ENCODE results near the gene HSD17B13.
"Not testable (repeated sequence)": the region's sequence is repeated elsewhere in the genome, so short reads cannot be mapped to it uniquely, and the experiment has no call there.

HSD17B13 gene

DNA sequence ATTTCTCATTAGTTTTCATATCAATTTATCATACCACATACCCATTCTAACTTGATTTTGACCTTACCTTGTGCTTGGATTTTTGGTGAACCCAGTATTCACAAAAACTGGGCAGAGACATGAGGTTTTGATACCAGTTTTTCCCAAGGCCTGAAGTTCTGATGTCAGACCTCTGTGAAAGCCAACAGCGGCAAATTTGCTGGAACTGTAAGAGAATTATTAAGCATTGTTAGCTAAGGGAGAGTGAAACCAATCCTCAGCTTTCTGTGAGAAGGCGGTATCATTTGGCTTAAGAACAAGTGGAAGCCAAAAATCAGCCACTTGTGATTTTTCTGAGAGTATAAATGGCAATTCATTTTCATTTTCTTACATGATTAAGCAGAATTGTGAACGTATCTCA, 8.9 kb downstream of the HSD17B13 start:
- no peak for DNase-seq

DNA sequence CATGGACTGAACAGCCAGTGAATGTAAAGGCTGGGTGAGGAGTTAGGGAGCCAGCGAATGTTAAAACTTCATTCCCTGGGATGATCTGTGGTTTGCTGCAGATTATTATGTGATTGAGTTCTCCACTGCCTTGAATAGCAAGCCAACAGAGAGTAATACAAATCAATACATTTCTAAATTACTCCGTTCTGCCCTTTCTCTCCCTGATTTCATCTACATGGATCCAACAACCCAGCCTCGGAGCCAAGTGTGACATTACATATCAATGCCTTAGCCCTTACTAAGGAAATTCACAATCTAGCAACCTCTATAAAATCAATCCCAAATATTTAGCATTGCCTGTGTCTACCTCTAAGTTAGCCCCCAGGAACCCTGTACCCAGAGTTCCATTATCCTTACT, 11.0 kb downstream of the HSD17B13 start:
- no peak for DNase-seq

DNA sequence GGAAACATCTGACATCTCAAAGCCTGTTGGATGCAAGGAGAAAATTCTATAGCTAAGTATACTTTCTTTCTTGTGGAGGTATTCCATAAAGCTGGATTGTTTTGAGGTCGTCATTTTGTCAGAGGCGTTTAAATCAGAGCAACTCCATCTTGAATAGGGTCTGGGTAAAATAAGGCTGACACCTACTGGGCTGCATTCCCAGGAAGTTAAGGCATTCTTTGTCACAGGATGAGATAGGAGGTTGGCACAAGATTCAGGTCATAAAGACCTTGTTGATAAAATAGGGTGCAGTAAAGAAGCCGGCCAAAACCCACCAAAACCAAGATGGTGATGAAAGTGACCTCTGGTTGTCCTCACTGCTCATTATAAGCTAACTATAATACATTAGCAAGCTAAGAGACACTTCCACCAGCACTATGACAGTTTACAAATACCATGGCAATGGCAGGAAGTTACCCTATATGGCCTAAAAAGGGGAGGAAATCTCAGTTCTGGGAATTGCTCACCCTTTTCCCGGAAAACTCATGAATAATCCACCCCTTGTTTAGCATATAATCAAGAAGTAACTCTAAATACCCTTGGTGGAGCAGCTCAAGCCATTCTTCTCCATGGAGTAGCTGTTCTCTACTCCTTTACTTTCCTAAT, 11.9 kb downstream of the HSD17B13 start:
- DNase-seq = no peak

DNA sequence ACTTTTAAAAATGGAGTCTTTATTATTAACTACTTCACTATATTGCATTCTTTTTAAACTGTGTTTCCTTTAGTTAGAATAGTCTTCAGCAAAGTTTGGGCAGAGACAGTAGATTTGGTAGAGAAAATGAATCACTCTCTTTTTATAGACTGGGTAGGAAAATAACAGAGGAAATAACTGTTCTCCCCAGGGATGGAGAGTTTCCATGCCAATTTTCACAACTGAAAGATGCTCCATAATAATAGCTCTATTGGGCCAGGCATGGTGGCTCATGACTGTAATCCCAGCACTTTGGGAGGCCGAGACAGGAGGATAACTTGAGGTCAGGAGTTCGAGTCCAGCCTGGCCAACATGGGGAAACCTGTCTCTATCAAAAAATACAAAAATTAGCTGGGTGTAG, 13.1 kb downstream of the HSD17B13 start:
- DNase-seq = no peak

DNA sequence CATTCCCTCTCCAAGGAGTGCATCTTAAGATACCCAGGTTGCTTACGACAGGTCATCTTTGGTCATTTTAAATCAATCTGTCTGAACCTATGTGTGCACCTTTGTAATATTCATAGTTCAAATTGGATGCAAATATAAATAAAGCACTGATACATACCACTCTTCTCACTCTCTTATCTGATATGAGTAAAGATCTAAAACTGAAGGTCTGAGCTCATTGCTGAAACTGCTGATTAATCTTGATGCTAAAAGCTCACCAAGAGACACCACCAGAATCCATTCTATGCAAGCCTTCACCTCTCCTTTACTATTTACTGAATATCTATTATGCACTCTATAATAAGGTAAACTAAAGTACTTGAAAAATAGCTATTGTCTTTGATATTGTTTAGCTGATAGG, 16.6 kb downstream of the HSD17B13 start:
- DNase-seq = no peak

- no peak for DNase-seq
Observed at GRCh38 chr4:87305562-87305961, 17.1 kb downstream of the HSD17B13 start.

DNA sequence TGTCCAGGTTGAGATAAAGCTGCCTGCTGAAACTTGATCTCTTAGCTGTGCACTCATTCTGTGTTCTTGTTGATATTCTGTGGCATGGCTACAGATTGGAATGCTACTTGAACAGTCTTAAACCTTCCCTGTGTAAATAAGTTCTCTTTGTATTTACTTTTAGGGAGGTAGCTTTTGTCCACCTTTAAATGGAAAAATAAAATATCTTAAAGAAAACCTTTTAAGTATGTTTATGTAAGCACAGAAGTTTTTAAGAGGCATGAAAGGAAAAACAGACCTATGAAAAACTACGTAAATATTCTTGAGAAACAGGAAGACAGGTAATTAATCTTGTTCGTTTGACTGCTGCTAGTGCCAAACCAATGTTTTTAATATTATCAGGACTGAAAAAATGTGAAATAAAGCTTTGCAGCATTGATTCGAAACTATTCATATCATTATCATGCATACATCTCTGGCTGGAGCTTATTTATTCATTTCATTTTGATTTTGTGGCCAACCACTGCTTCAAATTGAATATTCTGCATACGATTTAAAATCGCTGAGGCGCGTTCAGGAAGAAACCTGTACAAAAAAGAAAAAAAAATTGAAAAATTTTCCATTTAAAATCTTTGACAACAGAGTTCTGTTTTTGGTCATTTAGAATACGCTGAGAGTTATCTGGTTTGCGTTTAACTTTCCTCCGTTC, 17.8 kb downstream of the HSD17B13 start:
- DNase-seq = no peak

DNA sequence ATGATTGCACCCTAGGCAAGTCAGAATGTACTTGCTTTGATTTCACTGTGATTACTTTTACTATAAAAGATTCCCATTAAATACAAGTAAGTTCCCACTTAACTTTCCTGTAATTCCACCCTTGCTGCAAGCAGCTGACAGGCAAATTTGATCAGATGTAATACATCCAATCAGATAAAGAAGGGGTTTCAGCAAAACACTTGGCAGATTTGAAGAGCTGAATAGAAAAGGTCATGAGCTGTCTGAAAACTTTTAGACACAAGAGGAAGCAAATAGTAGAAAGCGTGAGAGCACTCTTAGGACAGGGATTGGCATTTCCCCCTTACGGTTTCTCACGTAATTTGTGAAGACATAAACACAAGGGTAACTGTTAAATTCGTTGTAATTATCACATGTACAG, 22.8 kb downstream of the HSD17B13 start:
- no peak for DNase-seq

DNA sequence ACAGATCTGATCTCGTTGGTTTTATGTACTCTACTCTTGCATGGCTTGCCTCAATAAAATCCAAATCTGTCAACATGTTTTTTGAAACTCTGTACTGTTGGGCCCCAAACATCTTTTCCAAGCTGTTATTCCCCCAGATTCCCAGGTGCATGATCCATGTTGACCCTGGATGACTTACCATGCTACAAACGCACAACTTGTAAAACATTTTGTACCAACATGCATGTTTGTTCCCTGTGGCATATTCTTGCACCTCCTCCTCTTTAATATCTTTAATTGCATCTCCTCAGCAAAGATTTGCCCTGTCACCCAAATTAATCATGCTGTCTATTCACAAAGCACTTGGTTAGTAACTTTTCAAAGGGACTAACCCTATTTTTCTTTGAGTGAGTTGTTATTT, 24.3 kb downstream of the HSD17B13 start:
- no peak for DNase-seq

GRCh38 chr4:87294911-87295310, 27.8 kb downstream of the HSD17B13 start:
- DNase-seq = not testable (repeated sequence)

- DNase-seq = not testable (repeated sequence)
Observed at GRCh38 chr4:87293889-87294288, 28.8 kb downstream of the HSD17B13 start.

- no peak for DNase-seq
Observed at GRCh38 chr4:87286970-87287369, 35.7 kb downstream of the HSD17B13 start.

DNA sequence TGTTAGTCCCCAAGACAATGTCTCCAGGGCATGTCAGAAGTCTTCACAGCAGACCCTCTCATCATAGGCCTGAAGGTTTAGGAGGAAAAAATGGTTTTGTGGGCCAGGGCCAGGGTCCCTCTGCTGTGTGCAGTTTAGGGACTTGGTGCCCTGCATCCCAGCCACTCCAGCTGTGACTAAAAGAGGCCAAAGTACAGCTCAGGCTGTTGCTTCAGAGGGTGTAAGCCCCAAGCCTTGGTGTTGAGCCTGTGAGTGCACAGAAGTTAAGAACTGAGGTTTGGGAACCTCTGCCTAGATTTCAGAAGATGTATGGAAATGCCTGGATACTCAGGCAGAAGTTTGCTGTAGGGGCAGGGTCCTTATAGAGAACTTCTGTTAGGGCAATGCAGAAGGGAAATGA, 38.4 kb downstream of the HSD17B13 start:
- DNase-seq = not testable (repeated sequence)

GRCh38 chr4:87283151-87283550, 39.5 kb downstream of the HSD17B13 start:
- DNase-seq = no peak

- DNase-seq = no peak
Observed at GRCh38 chr4:87281603-87282002, 41.1 kb downstream of the HSD17B13 start.

GRCh38 chr4:87278335-87278794, 44.3 kb downstream of the HSD17B13 start:
- no peak for DNase-seq

GRCh38 chr4:87275311-87275710, 47.4 kb downstream of the HSD17B13 start:
- no peak for DNase-seq

- no peak for DNase-seq
Observed at GRCh38 chr4:87274803-87275202, 47.9 kb downstream of the HSD17B13 start.

GRCh38 chr4:87274327-87274726, 48.4 kb downstream of the HSD17B13 start:
- no peak for DNase-seq

DNA sequence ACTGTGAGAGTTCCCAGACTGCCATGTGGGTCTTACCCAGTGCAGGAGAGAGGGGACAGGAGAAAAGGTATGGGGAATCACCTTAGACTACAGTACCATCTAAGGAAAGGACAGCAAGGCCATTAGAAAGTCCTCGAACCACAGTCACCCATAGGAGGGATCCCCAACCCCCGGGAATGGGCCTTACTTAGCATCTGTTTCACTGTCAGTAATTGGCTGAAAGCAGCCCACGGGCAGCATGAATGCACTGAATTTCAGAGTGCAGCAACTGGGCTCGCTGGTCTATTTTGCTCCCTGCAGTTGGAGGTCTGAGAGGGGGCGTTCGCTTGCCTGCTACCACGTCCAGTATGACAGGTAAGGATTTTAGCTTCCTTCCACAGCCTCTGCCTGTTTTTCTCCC, 51.9 kb downstream of the HSD17B13 start:
- DNase-seq = no peak

GRCh38 chr4:87270144-87270543, 52.5 kb downstream of the HSD17B13 start:
- no peak for DNase-seq

DNA sequence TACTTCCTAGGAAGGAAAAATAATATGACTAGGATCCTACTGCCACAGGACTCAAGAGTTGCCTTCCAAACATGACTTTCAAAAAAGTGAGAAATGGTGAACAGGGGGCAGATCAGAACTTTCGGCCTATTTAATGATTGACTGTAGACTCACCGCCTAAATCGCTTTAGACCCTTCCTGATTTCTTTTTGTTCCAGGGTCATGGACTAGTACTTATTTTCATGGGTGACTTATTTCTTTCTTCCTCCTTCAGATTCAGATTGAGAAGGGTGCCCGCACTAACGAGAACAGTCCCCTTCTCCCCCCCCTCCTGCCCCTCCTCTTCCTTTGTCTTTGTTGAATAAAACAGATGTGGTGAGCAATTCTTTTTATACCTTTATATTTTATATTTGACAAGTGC, 54.3 kb downstream of the HSD17B13 start:
- DNase-seq = no peak

GRCh38 chr4:87266986-87267385, 55.7 kb downstream of the HSD17B13 start:
- no peak for DNase-seq

DNA sequence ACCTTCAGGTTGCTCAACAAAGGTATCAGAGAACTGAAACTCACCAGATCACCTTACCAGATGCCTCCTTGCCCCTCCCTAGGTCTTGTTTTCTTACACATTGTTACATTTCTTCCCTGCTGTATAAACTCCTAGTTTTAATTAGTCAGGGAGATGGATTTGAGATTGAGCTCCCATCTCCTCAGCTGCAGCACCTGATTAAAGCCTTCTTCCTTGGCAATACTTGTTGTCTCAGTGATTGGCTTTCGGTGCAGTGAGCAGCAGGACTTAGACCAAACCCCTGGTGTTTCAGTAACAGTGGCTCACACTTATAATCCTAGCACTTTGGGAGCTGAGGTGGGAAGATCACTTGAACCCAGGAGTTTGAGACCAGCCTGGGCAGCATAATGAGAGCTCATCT, 59.8 kb downstream of the HSD17B13 start:
- DNase-seq = no peak

GRCh38 chr4:87260477-87260876, 62.2 kb downstream of the HSD17B13 start:
- DNase-seq = no peak

All from DMS 273 treated with DMSO at 0.1 percent for 48 hours (cell line).